Liver (tissue), 9 donors: ENCODE data around the gene STRN. TPM values are rescaled to one million over a fixed set of nuclear protein-coding genes. Genes with fewer than 3 reads are reported as not detected.
A peak's percentile ranks its signal among the peaks of the same experiment; 100 is the strongest.

Experiments
- DNase-seq: peaks from one replicate; pipeline ENCODE4 v3.0.0-alpha.2; 2017; ENCODE audit warnings: low spot score
- H3K27ac ChIP-seq, 2 donors: one replicate each; pipeline ENCODE4 v1.7.0; 2013; ENCODE audit warnings: inconsistent platforms in 2 of 2, low read length in 2 of 2, control low read depth in 1 of 2, low read depth in 1 of 2, mild to moderate bottlenecking in 1 of 2
- H3K27me3 ChIP-seq, 4 donors: one replicate each; pipeline versions ENCODE4 v1.6.1 to v1.7.0; 2013; ENCODE audit warnings: low read length in 3 of 4, inconsistent platforms in 1 of 4, mild to moderate bottlenecking in 1 of 4, moderate library complexity in 1 of 4; ENCODE audit not compliant: control insufficient read depth in 4 of 4, insufficient read depth in 4 of 4
- H3K36me3 ChIP-seq, 4 donors: one replicate each; pipeline versions ENCODE4 v1.6.1 to v1.7.0; 2013; ENCODE audit warnings: low read length in 3 of 4, mild to moderate bottlenecking in 3 of 4, low read depth in 1 of 4, moderate library complexity in 1 of 4; ENCODE audit not compliant: control insufficient read depth in 4 of 4, insufficient read depth in 3 of 4
- H3K4me1 ChIP-seq, 4 donors: one replicate each; pipeline versions ENCODE4 v1.6.1 to v1.7.0; 2013; ENCODE audit warnings: low read length in 3 of 4, mild to moderate bottlenecking in 3 of 4, moderate library complexity in 1 of 4; ENCODE audit not compliant: control insufficient read depth in 4 of 4, insufficient read depth in 4 of 4
- H3K4me3 ChIP-seq, 3 donors: one replicate each; pipeline versions ENCODE4 v1.6.1 to v1.7.0; 2013; ENCODE audit warnings: low read length in 3 of 3, control low read depth in 1 of 3, low read depth in 1 of 3, mild to moderate bottlenecking in 1 of 3
- H3K9ac ChIP-seq, 2 donors: one replicate each; pipeline ENCODE4 v1.7.0; 2013; ENCODE audit warnings: low read length in 2 of 2, mild to moderate bottlenecking in 2 of 2, moderate library complexity in 2 of 2, control low read depth in 1 of 2, low read depth in 1 of 2
- H3K9me3 ChIP-seq, 4 donors: one replicate each; pipeline versions ENCODE4 v1.6.1 to v1.7.0; 2013; ENCODE audit warnings: low read length in 3 of 4; ENCODE audit not compliant: control insufficient read depth in 4 of 4
- ATF3 ChIP-seq: IDR thresholded peaks from 2 replicates; pipeline ENCODE4 v1.6.1; 2016; ENCODE audit warnings: antibody characterized with exemption
- CTCF ChIP-seq: fragments of 150-350 bp; IDR thresholded peaks from 2 replicates; pipeline ENCODE4 v1.5.1; 2017; ENCODE audit warnings: improper control_type of control experiment, low read depth, low read length; ENCODE audit not compliant: missing input control
- EGR1 ChIP-seq, 2 donors: IDR thresholded peaks; 2 replicates each; pipeline ENCODE4 v1.6.1; 2016 to 2018; ENCODE audit warnings: antibody characterized with exemption in 2 of 2, low read depth in 2 of 2
- FOXA1 ChIP-seq: IDR thresholded peaks from 2 replicates; pipeline ENCODE4 v1.6.1; 2016; ENCODE audit warnings: antibody characterized with exemption
- FOXA2 ChIP-seq: IDR thresholded peaks from 2 replicates; pipeline ENCODE4 v1.6.1; 2016; ENCODE audit warnings: antibody characterized with exemption
- GABPA ChIP-seq, 2 donors: IDR thresholded peaks in 1 of 2; conservative IDR thresholded peaks in 1 of 2; 2 replicates each; pipeline ENCODE4 v1.6.1; 2016; ENCODE audit warnings: antibody characterized with exemption in 2 of 2, mild to moderate bottlenecking in 1 of 2, moderate library complexity in 1 of 2
- HNF4A ChIP-seq, 2 donors: conservative IDR thresholded peaks; 2 replicates each; pipeline ENCODE4 v1.6.1; 2016; ENCODE audit warnings: antibody characterized with exemption in 2 of 2, mild to moderate bottlenecking in 2 of 2
- HNF4G ChIP-seq: IDR thresholded peaks from 2 replicates; pipeline ENCODE4 v1.6.1; 2016; ENCODE audit warnings: antibody characterized with exemption
- JUND ChIP-seq, 2 donors: IDR thresholded peaks; 2 replicates each; pipeline ENCODE4 v1.6.1; 2016; ENCODE audit warnings: antibody characterized with exemption in 2 of 2
- MAX ChIP-seq: IDR thresholded peaks from 2 replicates; pipeline ENCODE4 v1.6.1; 2016; ENCODE audit warnings: antibody characterized with exemption
- NR2F2 ChIP-seq: IDR thresholded peaks from 2 replicates; pipeline ENCODE4 v1.6.1; 2016; ENCODE audit warnings: antibody characterized with exemption
- RAD21 ChIP-seq, 2 donors: IDR thresholded peaks; 2 replicates each; pipeline ENCODE4 v1.6.1; 2016; ENCODE audit warnings: antibody characterized with exemption in 2 of 2, mild to moderate bottlenecking in 2 of 2
- REST ChIP-seq: IDR thresholded peaks from 2 replicates; pipeline ENCODE4 v1.6.1; 2016; ENCODE audit warnings: antibody characterized with exemption, mild to moderate bottlenecking
- RXRA ChIP-seq, 2 donors: IDR thresholded peaks; 2 replicates each; pipeline ENCODE4 v1.6.1; 2017 to 2018; ENCODE audit warnings: antibody characterized with exemption in 2 of 2, mild to moderate bottlenecking in 1 of 2
- SP1 ChIP-seq: IDR thresholded peaks from 2 replicates; pipeline ENCODE4 v1.6.1; 2018; ENCODE audit warnings: antibody characterized with exemption, mild to moderate bottlenecking
- TAF1 ChIP-seq: conservative IDR thresholded peaks from 2 replicates; pipeline ENCODE4 v1.6.1; 2016; ENCODE audit warnings: antibody characterized with exemption, mild to moderate bottlenecking
- YY1 ChIP-seq: IDR thresholded peaks from 2 replicates; pipeline ENCODE4 v1.6.1; 2016; ENCODE audit warnings: antibody characterized with exemption, mild to moderate bottlenecking
- ZBTB33 ChIP-seq: IDR thresholded peaks from 2 replicates; pipeline ENCODE4 v1.6.1; 2016; ENCODE audit warnings: antibody characterized with exemption
- WGBS: extraction: QIAGEN DNeasy Blood & Tissue Kit; methylation state at CpG from one replicate; pipeline ENCODE4 v1.1.7; 2013; 5-methylcytosine and 5-hydroxymethylcytosine counted together
- polyA plus RNA-seq, 2 donors: library from polyadenylated mRNA; stranded (reverse) in 1 of 2; unstranded in 1 of 2; fragments of 200-250 nt in 1 of 2; fragments of >200 nt in 1 of 2; fragmentation: Nextera tagmentation in 1 of 2; extraction: Ambion mirVana in 1 of 2; gene quantifications; one replicate each; pipeline versions ENCODE4 v1.2.1 to v1.2.3, GENCODE V29; 2013 to 2015
- total RNA-seq, 2 donors: library from RNA; depleted of rRNA; stranded (reverse); fragments of >200 nt; gene quantifications; one replicate each; pipeline ENCODE4 v1.2.3, GENCODE V29; 2014
- donor health status: healthy.
- donor health status: healthy.
- donor health status: healthy.
- donor health status: healthy.
- donor health status: healthy.

STRN gene
- total and polyA plus RNA-seq, 4 donors, result 2.5 to 11.9 (median 5.6) TPM

GRCh38 chr2:36993841-36994620 lies 27.7 kb upstream of the STRN start:
- Histone ChIP-seq H3K36me3 (peaks cover 3 to 13% (median 5%) of the 10 kb centered on the region in 4 donors), H3K4me3 (no peak overlapping the region), H3K4me1 (no peaks in the 10 kb centered on the region), H3K27me3 (no peaks in the 10 kb centered on the region), H3K9ac (no peak overlapping the region), H3K27ac (no peak overlapping the region), H3K9me3 (no peaks in the 10 kb centered on the region)
- no peak for TF ChIP-seq MAX
- DNase-seq, result no peak
- WGBS, result 93% methylated on average over 6 of the region's 6 CpGs

GRCh38 chr2:36988008-36988407 lies 21.7 kb upstream of the STRN start:
- H3K4me3 ChIP-seq, result no peak overlapping the region
- no peaks in the 10 kb centered on the region for H3K27me3 ChIP-seq
- peaks cover 0 to 4% (median 2%) of the 10 kb centered on the region in 4 donors for H3K4me1 ChIP-seq
- no peak for DNase-seq
- WGBS, result 42% methylated on average over 6 of the region's 6 CpGs
- H3K27ac ChIP-seq, result no peak overlapping the region
- no peaks in the 10 kb centered on the region for H3K9me3 ChIP-seq
- TF ChIP-seq FOXA1 (no peak), MAX (no peak), ATF3 (no peak), JUND (IDR thresholded peaks at IDR 0.05) (no peak), HNF4G (no peak), FOXA2 (no peak), RXRA (IDR thresholded peaks at IDR 0.05) (no peak), RAD21 (IDR thresholded peaks at IDR 0.05) (no peak), ZBTB33 (no peak), HNF4A (conservative IDR thresholded peaks at IDR 0.05) (peak in 1 of 2 donors; percentile 10), NR2F2 (no peak), REST (no peak), SP1 (no peak), TAF1 (no peak), CTCF (no peak), GABPA (IDR thresholded peaks at IDR 0.05 in 1 of 2, conservative IDR thresholded peaks at IDR 0.05 in 1 of 2) (peak in 1 of 2 donors; percentile 34), YY1 (no peak), EGR1 (IDR thresholded peaks at IDR 0.05; ENCODE audit: low read depth in 2 of 2) (peak in 1 of 2 donors; percentile 15)
- H3K36me3 ChIP-seq, result peaks cover 0 to 6% (median 1%) of the 10 kb centered on the region in 4 donors
- no peak overlapping the region for H3K9ac ChIP-seq
